HEK293 (cell line): ENCODE measurements around the gene TLR5.

Experiments used
- CTCF ChIA-PET: fragments of 350-600 bp; formaldehyde crosslinking; extraction: SDS; loops from one replicate; lab custom pipeline; 2021; ENCODE audit warnings: antibody characterized with exemption; lab: Yijun Ruan, JAX
- POLR2A ChIA-PET: fragments of 300-600 bp; formaldehyde crosslinking; extraction: SDS; loops from one replicate; lab custom pipeline; 2020; ENCODE audit warnings: antibody characterized with exemption, inconsistent platforms; lab: Yijun Ruan, JAX
- H3K27ac ChIP-seq: fragments of 200-500 bp; sonication (Bioruptor generic); 2 replicates; pipeline ENCODE4 v1.5.1; 2014; ENCODE audit warnings: low read depth, low read length, control low read depth, inconsistent platforms; ENCODE audit errors: extremely low read depth
- H3K36me3 ChIP-seq, 2 experiments: fragments of 200-500 bp in 1 of 2; sonication (Bioruptor generic) in 1 of 2; 1 replicate in 1 of 2; 2 replicates in 1 of 2; pipeline ENCODE4 v1.5.1; 2014 to 2017; ENCODE audit warnings: inconsistent platforms in 2 of 2, low read length in 2 of 2; ENCODE audit not compliant: control insufficient read depth in 2 of 2, insufficient read depth in 1 of 2
- H3K4me1 ChIP-seq: fragments of 200-500 bp; sonication (Bioruptor generic); 2 replicates; pipeline ENCODE4 v1.5.1; 2014; ENCODE audit warnings: mild to moderate bottlenecking, low read length, inconsistent platforms; ENCODE audit not compliant: control insufficient read depth, insufficient read depth
- H3K4me3 ChIP-seq: 2 replicates; pipeline ENCODE4 v1.5.1; 2011; ENCODE audit warnings: low read depth, mild to moderate bottlenecking, control low read depth, low read length, moderate library complexity
- H3K9me3 ChIP-seq: fragments of 200-500 bp; sonication (Bioruptor generic); 2 replicates; pipeline ENCODE4 v1.5.1; 2014; ENCODE audit warnings: low read depth, low read length, inconsistent platforms; ENCODE audit not compliant: control insufficient read depth, insufficient read depth
- BCL11A ChIP-seq: fragments of 450-650 bp; formaldehyde crosslinking; IDR thresholded peaks from 2 replicates; pipeline ENCODE4 v1.5.1; 2016; ENCODE audit warnings: low read depth, missing biosample characterization, missing genetic modification characterization
- HOXA7 ChIP-seq: sonication (generic); formaldehyde crosslinking; IDR thresholded peaks from 2 replicates; pipeline ENCODE4 v1.8.1; 2022; ENCODE audit warnings: missing genetic modification reagents, borderline replicate concordance
- KLF7 ChIP-seq: fragments of 450-650 bp; formaldehyde crosslinking; IDR thresholded peaks from 2 replicates; pipeline ENCODE4 v1.5.1; 2016; ENCODE audit warnings: missing biosample characterization, missing genetic modification characterization, borderline replicate concordance
- PATZ1 ChIP-seq: fragments of 450-650 bp; formaldehyde crosslinking; IDR thresholded peaks from 2 replicates; pipeline ENCODE4 v1.5.1; 2016; ENCODE audit warnings: missing biosample characterization, missing genetic modification characterization
- ZFP37 ChIP-seq: fragments of 450-650 bp; formaldehyde crosslinking; IDR thresholded peaks from 2 replicates; pipeline ENCODE4 v1.5.1; 2016; ENCODE audit warnings: missing biosample characterization, missing genetic modification characterization
- ZNF114 ChIP-seq: fragments of 450-650 bp; formaldehyde crosslinking; IDR thresholded peaks from 2 replicates; pipeline ENCODE4 v1.5.0; 2017; ENCODE audit warnings: missing biosample characterization, missing genetic modification characterization
- ZNF155 ChIP-seq: fragments of 450-650 bp; formaldehyde crosslinking; IDR thresholded peaks from 2 replicates; pipeline ENCODE4 v1.5.1; 2016; ENCODE audit warnings: missing biosample characterization, missing genetic modification characterization
- ZNF302 ChIP-seq: fragments of 450-650 bp; formaldehyde crosslinking; IDR thresholded peaks from 2 replicates; pipeline ENCODE4 v1.5.1; 2016; ENCODE audit warnings: missing biosample characterization, missing genetic modification characterization, low read depth
- ZNF335 ChIP-seq: fragments of 450-650 bp; formaldehyde crosslinking; conservative IDR thresholded peaks from 2 replicates; pipeline ENCODE4 v1.5.1; 2016; ENCODE audit warnings: missing biosample characterization, missing genetic modification characterization
- ZNF341 ChIP-seq: fragments of 450-650 bp; formaldehyde crosslinking; IDR thresholded peaks from 2 replicates; pipeline ENCODE4; 2016; ENCODE audit warnings: low read depth, missing biosample characterization, missing genetic modification characterization
- ZNF362 ChIP-seq: fragments of 450-650 bp; formaldehyde crosslinking; IDR thresholded peaks from 2 replicates; pipeline ENCODE4 v1.5.1; 2016; ENCODE audit warnings: missing biosample characterization, missing genetic modification characterization
- ZNF555 ChIP-seq: fragments of 450-650 bp; formaldehyde crosslinking; conservative IDR thresholded peaks from 2 replicates; pipeline ENCODE4 v1.5.1; 2017; ENCODE audit warnings: missing biosample characterization, mild to moderate bottlenecking, missing genetic modification characterization, inconsistent platforms
- ZNF560 ChIP-seq: fragments of 450-650 bp; formaldehyde crosslinking; IDR thresholded peaks from 2 replicates; pipeline ENCODE4 v1.5.1; 2017; ENCODE audit warnings: missing biosample characterization, missing genetic modification characterization, borderline replicate concordance
- ZNF580 ChIP-seq: fragments of 450-650 bp; formaldehyde crosslinking; IDR thresholded peaks from 2 replicates; pipeline ENCODE4 v1.5.1; 2016; ENCODE audit warnings: missing biosample characterization, missing genetic modification characterization
- ZNF645 ChIP-seq: fragments of 450-650 bp; formaldehyde crosslinking; IDR thresholded peaks from 2 replicates; pipeline ENCODE4; 2016; ENCODE audit warnings: missing biosample characterization, missing genetic modification characterization
- ZNF777 ChIP-seq: fragments of 450-650 bp; formaldehyde crosslinking; IDR thresholded peaks from 2 replicates; pipeline ENCODE4 v1.5.1; 2017; ENCODE audit warnings: missing biosample characterization, missing genetic modification characterization, borderline replicate concordance
- TF ChIP-seq, protein P1 (sequence below): fragments of 450-650 bp; formaldehyde crosslinking; IDR thresholded peaks from 2 replicates; pipeline ENCODE4 v1.5.1; 2016; ENCODE audit warnings: missing biosample characterization, missing genetic modification characterization
- TF ChIP-seq, protein P2 (sequence below): fragments of 450-650 bp; IDR thresholded peaks from 2 replicates; pipeline ENCODE4 v1.5.1; 2018; ENCODE audit warnings: missing biosample characterization, mild to moderate bottlenecking, missing genetic modification characterization
- TF ChIP-seq, protein P3 (sequence below): fragments of 450-650 bp; formaldehyde crosslinking; IDR thresholded peaks from 2 replicates; pipeline ENCODE4 v1.5.1; 2016; ENCODE audit warnings: missing biosample characterization, missing genetic modification characterization
- TF ChIP-seq, protein P4 (sequence below): fragments of 450-650 bp; formaldehyde crosslinking; IDR thresholded peaks from 2 replicates; pipeline ENCODE4 v1.5.1; 2017; ENCODE audit warnings: missing biosample characterization, missing genetic modification characterization

Gene TLR5

DNA sequence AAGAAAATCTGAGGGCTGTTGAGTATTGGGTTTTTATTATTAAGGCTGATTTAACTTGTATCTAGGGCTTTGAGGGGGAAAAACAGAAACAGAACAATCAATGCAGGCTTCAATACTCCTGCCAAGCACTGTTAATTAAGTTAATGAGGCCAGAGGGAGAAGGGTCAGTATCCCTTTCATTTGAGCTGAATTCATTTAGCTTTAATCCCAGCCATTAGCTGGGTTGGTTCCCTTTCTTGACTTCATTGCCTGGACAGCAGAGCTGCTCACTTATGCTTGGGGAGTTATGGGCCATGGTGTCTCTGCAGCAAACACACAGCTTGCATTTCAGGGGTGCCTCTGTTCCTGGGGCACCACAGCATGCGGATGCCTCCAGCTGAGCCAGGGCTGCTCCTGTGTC lies 16.3 kb downstream of the TLR5 start:
- no peak overlapping the region for H3K27ac ChIP-seq
- H3K4me1 ChIP-seq, result no peaks in the 10 kb centered on the region
- H3K36me3 ChIP-seq, result no peaks in the 10 kb centered on the region
- no peaks in the 10 kb centered on the region for H3K9me3 ChIP-seq
- POLR2A ChIA-PET, result no interaction called here
- CTCF ChIA-PET, result interaction anchor here (0.9 to 11.0 kb wide), 9 partner anchors 8 to 557 kb away, joined by 3 to 239 read pairs (median 4); no protein-coding TSS in a partner anchor
- no peak overlapping the region for H3K4me3 ChIP-seq
- TF ChIP-seq ZNF114 (no peak), HOXA7 (no peak), ZNF580 (no peak), ZFP37 (tag by site-specific recombination) (no peak), ZNF341 (tag by site-specific recombination) (no peak), ZNF555 (tag by site-specific recombination) (no peak), ZNF362 (tag by site-specific recombination) (no peak), ZNF302 (tag by site-specific recombination) (no peak), BCL11A (tag by site-specific recombination) (no peak)
- TF ChIP-seq, protein P1, sequence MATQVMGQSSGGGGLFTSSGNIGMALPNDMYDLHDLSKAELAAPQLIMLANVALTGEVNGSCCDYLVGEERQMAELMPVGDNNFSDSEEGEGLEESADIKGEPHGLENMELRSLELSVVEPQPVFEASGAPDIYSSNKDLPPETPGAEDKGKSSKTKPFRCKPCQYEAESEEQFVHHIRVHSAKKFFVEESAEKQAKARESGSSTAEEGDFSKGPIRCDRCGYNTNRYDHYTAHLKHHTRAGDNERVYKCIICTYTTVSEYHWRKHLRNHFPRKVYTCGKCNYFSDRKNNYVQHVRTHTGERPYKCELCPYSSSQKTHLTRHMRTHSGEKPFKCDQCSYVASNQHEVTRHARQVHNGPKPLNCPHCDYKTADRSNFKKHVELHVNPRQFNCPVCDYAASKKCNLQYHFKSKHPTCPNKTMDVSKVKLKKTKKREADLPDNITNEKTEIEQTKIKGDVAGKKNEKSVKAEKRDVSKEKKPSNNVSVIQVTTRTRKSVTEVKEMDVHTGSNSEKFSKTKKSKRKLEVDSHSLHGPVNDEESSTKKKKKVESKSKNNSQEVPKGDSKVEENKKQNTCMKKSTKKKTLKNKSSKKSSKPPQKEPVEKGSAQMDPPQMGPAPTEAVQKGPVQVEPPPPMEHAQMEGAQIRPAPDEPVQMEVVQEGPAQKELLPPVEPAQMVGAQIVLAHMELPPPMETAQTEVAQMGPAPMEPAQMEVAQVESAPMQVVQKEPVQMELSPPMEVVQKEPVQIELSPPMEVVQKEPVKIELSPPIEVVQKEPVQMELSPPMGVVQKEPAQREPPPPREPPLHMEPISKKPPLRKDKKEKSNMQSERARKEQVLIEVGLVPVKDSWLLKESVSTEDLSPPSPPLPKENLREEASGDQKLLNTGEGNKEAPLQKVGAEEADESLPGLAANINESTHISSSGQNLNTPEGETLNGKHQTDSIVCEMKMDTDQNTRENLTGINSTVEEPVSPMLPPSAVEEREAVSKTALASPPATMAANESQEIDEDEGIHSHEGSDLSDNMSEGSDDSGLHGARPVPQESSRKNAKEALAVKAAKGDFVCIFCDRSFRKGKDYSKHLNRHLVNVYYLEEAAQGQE (tag by site-specific recombination), result no peak
- TF ChIP-seq, all 188 proteins: peak for 0

DNA sequence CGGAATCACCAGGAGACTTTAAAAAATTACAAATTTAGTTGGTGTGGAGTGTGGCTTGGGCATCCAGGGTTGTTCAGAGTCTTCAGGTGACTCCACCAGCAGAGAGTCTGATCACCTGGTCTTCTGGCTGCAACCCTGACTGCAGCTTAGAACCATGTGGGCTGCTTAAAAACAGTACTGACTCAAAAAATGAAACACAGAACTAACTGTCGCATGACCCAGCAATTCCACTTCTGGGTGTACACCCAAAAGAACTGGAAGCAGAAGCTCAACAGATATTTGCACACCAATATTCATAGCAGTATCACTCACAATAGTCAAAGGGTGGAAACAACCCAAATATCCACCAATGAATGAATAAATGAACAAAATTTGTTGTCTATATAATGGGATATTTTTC lies 17.3 kb downstream of the TLR5 start:
- no peaks in the 10 kb centered on the region for H3K9me3 ChIP-seq
- H3K36me3 ChIP-seq, result no peaks in the 10 kb centered on the region
- no peak overlapping the region for H3K27ac ChIP-seq
- H3K4me3 ChIP-seq, result no peak overlapping the region
- no peaks in the 10 kb centered on the region for H3K4me1 ChIP-seq
- POLR2A ChIA-PET, result no interaction called here
- CTCF ChIA-PET, result interaction anchor here (0.6 to 11.0 kb wide), 10 partner anchors 9 to 558 kb away, joined by 3 to 239 read pairs (median 38); partner anchors contain the start of gene TLR5
- TF ChIP-seq ZFP37 (tag by site-specific recombination) (no peak), ZNF155 (tag by site-specific recombination) (no peak), ZNF560 (tag by site-specific recombination) (no peak), KLF7 (no peak), ZNF645 (no peak), PATZ1 (tag by site-specific recombination) (no peak), ZNF335 (tag by site-specific recombination) (no peak), ZNF777 (tag by site-specific recombination) (no peak)
- TF ChIP-seq, protein P2, sequence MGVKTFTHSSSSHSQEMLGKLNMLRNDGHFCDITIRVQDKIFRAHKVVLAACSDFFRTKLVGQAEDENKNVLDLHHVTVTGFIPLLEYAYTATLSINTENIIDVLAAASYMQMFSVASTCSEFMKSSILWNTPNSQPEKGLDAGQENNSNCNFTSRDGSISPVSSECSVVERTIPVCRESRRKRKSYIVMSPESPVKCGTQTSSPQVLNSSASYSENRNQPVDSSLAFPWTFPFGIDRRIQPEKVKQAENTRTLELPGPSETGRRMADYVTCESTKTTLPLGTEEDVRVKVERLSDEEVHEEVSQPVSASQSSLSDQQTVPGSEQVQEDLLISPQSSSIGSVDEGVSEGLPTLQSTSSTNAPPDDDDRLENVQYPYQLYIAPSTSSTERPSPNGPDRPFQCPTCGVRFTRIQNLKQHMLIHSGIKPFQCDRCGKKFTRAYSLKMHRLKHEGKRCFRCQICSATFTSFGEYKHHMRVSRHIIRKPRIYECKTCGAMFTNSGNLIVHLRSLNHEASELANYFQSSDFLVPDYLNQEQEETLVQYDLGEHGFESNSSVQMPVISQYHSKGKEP (tag by site-specific recombination), result no peak
- TF ChIP-seq, protein P3, sequence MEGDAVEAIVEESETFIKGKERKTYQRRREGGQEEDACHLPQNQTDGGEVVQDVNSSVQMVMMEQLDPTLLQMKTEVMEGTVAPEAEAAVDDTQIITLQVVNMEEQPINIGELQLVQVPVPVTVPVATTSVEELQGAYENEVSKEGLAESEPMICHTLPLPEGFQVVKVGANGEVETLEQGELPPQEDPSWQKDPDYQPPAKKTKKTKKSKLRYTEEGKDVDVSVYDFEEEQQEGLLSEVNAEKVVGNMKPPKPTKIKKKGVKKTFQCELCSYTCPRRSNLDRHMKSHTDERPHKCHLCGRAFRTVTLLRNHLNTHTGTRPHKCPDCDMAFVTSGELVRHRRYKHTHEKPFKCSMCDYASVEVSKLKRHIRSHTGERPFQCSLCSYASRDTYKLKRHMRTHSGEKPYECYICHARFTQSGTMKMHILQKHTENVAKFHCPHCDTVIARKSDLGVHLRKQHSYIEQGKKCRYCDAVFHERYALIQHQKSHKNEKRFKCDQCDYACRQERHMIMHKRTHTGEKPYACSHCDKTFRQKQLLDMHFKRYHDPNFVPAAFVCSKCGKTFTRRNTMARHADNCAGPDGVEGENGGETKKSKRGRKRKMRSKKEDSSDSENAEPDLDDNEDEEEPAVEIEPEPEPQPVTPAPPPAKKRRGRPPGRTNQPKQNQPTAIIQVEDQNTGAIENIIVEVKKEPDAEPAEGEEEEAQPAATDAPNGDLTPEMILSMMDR (tag by site-specific recombination), result no peak
- TF ChIP-seq, protein P4, sequence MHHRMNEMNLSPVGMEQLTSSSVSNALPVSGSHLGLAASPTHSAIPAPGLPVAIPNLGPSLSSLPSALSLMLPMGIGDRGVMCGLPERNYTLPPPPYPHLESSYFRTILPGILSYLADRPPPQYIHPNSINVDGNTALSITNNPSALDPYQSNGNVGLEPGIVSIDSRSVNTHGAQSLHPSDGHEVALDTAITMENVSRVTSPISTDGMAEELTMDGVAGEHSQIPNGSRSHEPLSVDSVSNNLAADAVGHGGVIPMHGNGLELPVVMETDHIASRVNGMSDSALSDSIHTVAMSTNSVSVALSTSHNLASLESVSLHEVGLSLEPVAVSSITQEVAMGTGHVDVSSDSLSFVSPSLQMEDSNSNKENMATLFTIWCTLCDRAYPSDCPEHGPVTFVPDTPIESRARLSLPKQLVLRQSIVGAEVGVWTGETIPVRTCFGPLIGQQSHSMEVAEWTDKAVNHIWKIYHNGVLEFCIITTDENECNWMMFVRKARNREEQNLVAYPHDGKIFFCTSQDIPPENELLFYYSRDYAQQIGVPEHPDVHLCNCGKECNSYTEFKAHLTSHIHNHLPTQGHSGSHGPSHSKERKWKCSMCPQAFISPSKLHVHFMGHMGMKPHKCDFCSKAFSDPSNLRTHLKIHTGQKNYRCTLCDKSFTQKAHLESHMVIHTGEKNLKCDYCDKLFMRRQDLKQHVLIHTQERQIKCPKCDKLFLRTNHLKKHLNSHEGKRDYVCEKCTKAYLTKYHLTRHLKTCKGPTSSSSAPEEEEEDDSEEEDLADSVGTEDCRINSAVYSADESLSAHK (tag by site-specific recombination), result no peak
